ENCODE data around the gene OR10H5.
"Not testable (repeated sequence)": the region's sequence is repeated elsewhere in the genome, so short reads cannot be mapped to it uniquely, and the experiment has no call there.

The OR10H5 gene

GRCh38 chr19:15769586-15769985 is 17.9 kb upstream of the OR10H5 start:
- no peak for TF ChIP-seq CTCF (IDR thresholded peaks at IDR 0.05; ENCODE audit: borderline replicate concordance, control extremely low read depth, extremely low read depth, insufficient read depth, missing control alignments)
- no peak for DNase-seq (ENCODE audit: low spot score)
- in situ Hi-C loops (cut with MboI; ENCODE audit: low sequenced_read_pairs, unreplicated experiment) = no loop called here

GRCh38 chr19:15774159-15774558 is 13.3 kb upstream of the OR10H5 start:
- in situ Hi-C loops (cut with MboI; ENCODE audit: low sequenced_read_pairs, unreplicated experiment); DNase-seq (ENCODE audit: low spot score): not testable (repeated sequence)

GRCh38 chr19:15775249-15775648 is 12.2 kb upstream of the OR10H5 start:
- no peak for DNase-seq (ENCODE audit: low spot score)
- in situ Hi-C loops (cut with MboI; ENCODE audit: low sequenced_read_pairs, unreplicated experiment) = loop anchor here (5.0 kb wide), 1 partner anchor 98 kb away; no protein-coding TSS in a partner anchor
- no peak for TF ChIP-seq CTCF (IDR thresholded peaks at IDR 0.05; ENCODE audit: borderline replicate concordance, control extremely low read depth, extremely low read depth, insufficient read depth, missing control alignments)

- in situ Hi-C loops (cut with MboI; ENCODE audit: low sequenced_read_pairs, unreplicated experiment) = loop anchor here (5.0 kb wide), 1 partner anchor 99 kb away; no protein-coding TSS in a partner anchor
- TF ChIP-seq CTCF (IDR thresholded peaks at IDR 0.05; ENCODE audit: borderline replicate concordance, control extremely low read depth, extremely low read depth, insufficient read depth, missing control alignments) = no peak
- DNase-seq (ENCODE audit: low spot score) = no peak
Measured at GRCh38 chr19:15776264-15776663, 11.2 kb upstream of the OR10H5 start.

- no peak for DNase-seq (ENCODE audit: low spot score)
- in situ Hi-C loops (cut with MboI; ENCODE audit: low sequenced_read_pairs, unreplicated experiment) = loop anchor here (5.0 kb wide), 1 partner anchor 100 kb away; no protein-coding TSS in a partner anchor
Measured at GRCh38 chr19:15776991-15777970, 10.2 kb upstream of the OR10H5 start.

GRCh38 chr19:15779756-15780476 is 7.5 kb upstream of the OR10H5 start:
- in situ Hi-C loops (cut with MboI; ENCODE audit: low sequenced_read_pairs, unreplicated experiment) = loop anchor here (5.0 kb wide), 1 partner anchor 103 kb away; no protein-coding TSS in a partner anchor
- TF ChIP-seq CTCF (IDR thresholded peaks at IDR 0.05; ENCODE audit: borderline replicate concordance, control extremely low read depth, extremely low read depth, insufficient read depth, missing control alignments) = no peak
- no peak for DNase-seq (ENCODE audit: low spot score)

More at GRCh38 chr19:15776991-15777970, 10.2 kb upstream of the OR10H5 start:
- no peak for TF ChIP-seq CTCF (IDR thresholded peaks at IDR 0.05; ENCODE audit: borderline replicate concordance, control extremely low read depth, extremely low read depth, insufficient read depth, missing control alignments)

Data from GM13976 (cell line).